ENCODE data around the gene NHLRC1.

The NHLRC1 gene

GRCh38 chr6:18139935-18140621, 17.6 kb upstream of the NHLRC1 start:
- DNase-seq (ENCODE audit: insufficient read length, low spot score) (no peak), FAIRE-seq (no peak)
- TF ChIP-seq, protein P1, sequence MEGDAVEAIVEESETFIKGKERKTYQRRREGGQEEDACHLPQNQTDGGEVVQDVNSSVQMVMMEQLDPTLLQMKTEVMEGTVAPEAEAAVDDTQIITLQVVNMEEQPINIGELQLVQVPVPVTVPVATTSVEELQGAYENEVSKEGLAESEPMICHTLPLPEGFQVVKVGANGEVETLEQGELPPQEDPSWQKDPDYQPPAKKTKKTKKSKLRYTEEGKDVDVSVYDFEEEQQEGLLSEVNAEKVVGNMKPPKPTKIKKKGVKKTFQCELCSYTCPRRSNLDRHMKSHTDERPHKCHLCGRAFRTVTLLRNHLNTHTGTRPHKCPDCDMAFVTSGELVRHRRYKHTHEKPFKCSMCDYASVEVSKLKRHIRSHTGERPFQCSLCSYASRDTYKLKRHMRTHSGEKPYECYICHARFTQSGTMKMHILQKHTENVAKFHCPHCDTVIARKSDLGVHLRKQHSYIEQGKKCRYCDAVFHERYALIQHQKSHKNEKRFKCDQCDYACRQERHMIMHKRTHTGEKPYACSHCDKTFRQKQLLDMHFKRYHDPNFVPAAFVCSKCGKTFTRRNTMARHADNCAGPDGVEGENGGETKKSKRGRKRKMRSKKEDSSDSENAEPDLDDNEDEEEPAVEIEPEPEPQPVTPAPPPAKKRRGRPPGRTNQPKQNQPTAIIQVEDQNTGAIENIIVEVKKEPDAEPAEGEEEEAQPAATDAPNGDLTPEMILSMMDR (IDR thresholded peaks at IDR 0.05; ENCODE audit: insufficient read depth, missing control alignments): no peak

- TF ChIP-seq, protein P1 (IDR thresholded peaks at IDR 0.05; ENCODE audit: insufficient read depth, missing control alignments): no peak
- no peak for DNase-seq (ENCODE audit: insufficient read length, low spot score)
- FAIRE-seq: no peak
Observed at GRCh38 chr6:18138906-18139305, 16.4 kb upstream of the NHLRC1 start.

DNA sequence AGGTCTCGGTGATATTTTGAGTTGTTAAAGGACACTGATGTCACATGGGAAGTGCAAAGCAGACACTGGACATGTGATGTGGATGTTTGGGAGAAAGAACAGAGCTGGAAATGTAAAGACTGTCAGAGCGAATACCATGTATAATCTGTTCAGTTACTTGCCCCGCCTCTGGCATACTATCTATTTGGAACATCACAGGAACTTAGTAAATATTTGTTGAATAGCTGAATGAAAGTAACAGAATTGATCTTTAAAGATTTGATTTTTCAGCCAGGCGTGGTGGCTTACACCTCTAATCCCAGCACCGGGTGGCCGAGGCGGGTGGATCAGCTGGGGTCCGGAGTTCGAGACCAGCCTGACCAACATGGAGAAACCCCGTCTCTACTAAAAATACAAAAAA, 13.8 kb upstream of the NHLRC1 start:
- FAIRE-seq (no peak), DNase-seq (ENCODE audit: insufficient read length, low spot score) (no peak)

DNA sequence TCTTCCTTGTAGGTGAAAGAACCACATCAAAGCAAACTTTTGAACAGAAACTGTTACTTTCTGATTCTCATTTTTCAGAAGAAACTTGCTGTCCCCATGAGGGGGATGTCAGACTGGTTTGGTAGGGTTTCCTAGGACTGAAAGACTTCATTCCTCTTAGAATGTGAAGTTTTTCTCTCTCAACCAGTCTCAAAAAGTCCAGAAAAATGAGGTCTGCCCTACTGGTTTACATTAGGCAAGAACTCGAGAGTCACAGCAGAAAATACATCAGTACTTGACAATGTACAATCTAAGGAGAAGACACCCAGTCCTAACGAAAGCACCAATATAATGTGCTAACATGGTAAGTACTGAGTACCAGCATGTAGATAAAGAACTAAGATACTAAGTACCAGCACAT, 12.7 kb upstream of the NHLRC1 start:
- DNase-seq (ENCODE audit: insufficient read length, low spot score): no peak
- no peak for FAIRE-seq
- TF ChIP-seq, protein P1 (IDR thresholded peaks at IDR 0.05; ENCODE audit: insufficient read depth, missing control alignments): no peak

More for the DNA sequence above, 13.8 kb upstream of the NHLRC1 start:
- TF ChIP-seq, protein P1 (IDR thresholded peaks at IDR 0.05; ENCODE audit: insufficient read depth, missing control alignments): no peak

- no peak for FAIRE-seq
- TF ChIP-seq, protein P1 (IDR thresholded peaks at IDR 0.05; ENCODE audit: insufficient read depth, missing control alignments): no peak
Observed at GRCh38 chr6:18132346-18132745, 9.9 kb upstream of the NHLRC1 start.

GRCh38 chr6:18126121-18126520, 3.6 kb upstream of the NHLRC1 start:
- TF ChIP-seq, protein P1 (IDR thresholded peaks at IDR 0.05; ENCODE audit: insufficient read depth, missing control alignments): no peak
- FAIRE-seq: no peak
- DNase-seq (ENCODE audit: insufficient read length, low spot score): no peak

More at GRCh38 chr6:18132346-18132745, 9.9 kb upstream of the NHLRC1 start:
- no peak for DNase-seq (ENCODE audit: insufficient read length, low spot score)

DNA sequence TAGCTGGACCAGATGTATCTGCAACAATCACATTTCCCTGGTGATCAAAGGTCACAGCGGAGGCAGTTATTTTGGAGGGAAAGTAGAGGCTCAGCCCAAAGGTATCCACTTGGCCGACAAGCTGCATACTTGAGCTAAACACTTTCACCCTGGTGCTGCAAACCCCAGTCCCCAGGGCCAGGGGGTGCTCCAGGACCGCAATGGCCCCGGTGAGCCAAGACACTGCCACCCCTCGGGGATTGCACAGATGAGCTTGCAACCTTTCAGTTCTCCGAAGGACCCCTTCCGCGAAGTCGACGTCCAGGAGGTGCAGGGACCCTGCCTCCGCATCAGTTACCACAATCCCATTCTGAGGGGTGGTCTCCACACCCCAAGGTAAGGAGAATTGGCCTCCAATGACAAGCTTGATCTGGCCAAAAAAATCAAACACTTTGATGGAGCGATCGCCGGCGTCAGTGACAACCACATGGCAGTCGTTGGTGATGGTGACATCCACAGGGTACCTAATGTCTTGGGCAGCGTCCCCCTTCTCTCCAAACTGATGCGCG, 823 bp downstream of the NHLRC1 start:
- DNase-seq (ENCODE audit: insufficient read length, low spot score): no peak
- TF ChIP-seq, protein P1 (IDR thresholded peaks at IDR 0.05; ENCODE audit: insufficient read depth, missing control alignments): no peak
- FAIRE-seq: no peak

All from D721Med (cell line).